ENCODE data around the gene CEMIP2.

The CEMIP2 gene

GRCh38 chr9:71634752-71635151 is 133.6 kb downstream of the CEMIP2 start:
- no peak for DNase-seq
